Epidermal melanocyte (primary cell): ENCODE results near the gene RBX1.
"Not testable (repeated sequence)": the region's sequence is repeated elsewhere in the genome, so short reads cannot be mapped to it uniquely, and the experiment has no call there.

Experiments used
- DNase-seq: peaks from one replicate; pipeline ENCODE4 v3.0.0; 2011; ENCODE audit warnings: low spot score; ENCODE audit not compliant: insufficient read length

Gene RBX1

GRCh38 chr22:40950962-40951794 lies at the start of gene RBX1:
RBX1 (plus strand) TSS chr22:40951378; CDS start chr22:40951399, 21 bp downstream.
- DNase-seq: peak; percentile 94

GRCh38 chr22:40904101-40904500 lies 47.1 kb upstream of the RBX1 start:
- DNase-seq: no peak

GRCh38 chr22:40908895-40909294 lies 42.3 kb upstream of the RBX1 start:
- no peak for DNase-seq

- DNase-seq: no peak
Measured at GRCh38 chr22:40911772-40912171, 39.4 kb upstream of the RBX1 start.

- not testable (repeated sequence) for DNase-seq
Measured at GRCh38 chr22:40912987-40913386, 38.2 kb upstream of the RBX1 start.

- no peak for DNase-seq
Measured at GRCh38 chr22:40919446-40919845, 31.7 kb upstream of the RBX1 start.

- DNase-seq: no peak
Measured at GRCh38 chr22:40920526-40920925, 30.7 kb upstream of the RBX1 start.

GRCh38 chr22:40922484-40923303 lies 28.5 kb upstream of the RBX1 start:
- peak; percentile 65 for DNase-seq

- DNase-seq: no peak
Measured at GRCh38 chr22:40928657-40929056, 22.5 kb upstream of the RBX1 start.

GRCh38 chr22:40932396-40932795 lies 18.8 kb upstream of the RBX1 start:
- no peak for DNase-seq

GRCh38 chr22:40939202-40939601 lies 12.0 kb upstream of the RBX1 start:
- no peak for DNase-seq

- no peak for DNase-seq
Measured at GRCh38 chr22:40951795-40952605, 822 bp downstream of the RBX1 start.

GRCh38 chr22:40953471-40953870 lies 2.3 kb downstream of the RBX1 start:
- peak; percentile 20 for DNase-seq

- DNase-seq: no peak
Measured at GRCh38 chr22:40954113-40954512, 2.9 kb downstream of the RBX1 start.

GRCh38 chr22:40955571-40955970 lies 4.4 kb downstream of the RBX1 start:
- no peak for DNase-seq

- DNase-seq: no peak
Measured at GRCh38 chr22:40957601-40958000, 6.4 kb downstream of the RBX1 start.

GRCh38 chr22:40958299-40958698 lies 7.1 kb downstream of the RBX1 start:
- DNase-seq: no peak

GRCh38 chr22:40960145-40960544 lies 9.0 kb downstream of the RBX1 start:
- no peak for DNase-seq

- no peak for DNase-seq
Measured at GRCh38 chr22:40965936-40966725, 15.0 kb downstream of the RBX1 start.

GRCh38 chr22:40966726-40967085 lies 15.5 kb downstream of the RBX1 start:
- no peak for DNase-seq
